22Rv1 (cell line): ENCODE results near the gene MORC2.
A peak's percentile ranks its signal among the peaks of the same experiment; 100 is the strongest.

Experiments
- H3K27ac ChIP-seq: fragments of 450-650 bp; 2 replicates; pipeline ENCODE4 v1.5.1; 2017
- CTCF ChIP-seq: fragments of 450-650 bp; IDR thresholded peaks from 2 replicates; pipeline ENCODE4 v1.5.1; 2017; ENCODE audit warnings: mild to moderate bottlenecking
- ZFX ChIP-seq: fragments of 450-650 bp; IDR thresholded peaks from 2 replicates; pipeline ENCODE4 v1.6.1; 2017; ENCODE audit warnings: antibody characterized with exemption, borderline replicate concordance

MORC2 gene

DNA sequence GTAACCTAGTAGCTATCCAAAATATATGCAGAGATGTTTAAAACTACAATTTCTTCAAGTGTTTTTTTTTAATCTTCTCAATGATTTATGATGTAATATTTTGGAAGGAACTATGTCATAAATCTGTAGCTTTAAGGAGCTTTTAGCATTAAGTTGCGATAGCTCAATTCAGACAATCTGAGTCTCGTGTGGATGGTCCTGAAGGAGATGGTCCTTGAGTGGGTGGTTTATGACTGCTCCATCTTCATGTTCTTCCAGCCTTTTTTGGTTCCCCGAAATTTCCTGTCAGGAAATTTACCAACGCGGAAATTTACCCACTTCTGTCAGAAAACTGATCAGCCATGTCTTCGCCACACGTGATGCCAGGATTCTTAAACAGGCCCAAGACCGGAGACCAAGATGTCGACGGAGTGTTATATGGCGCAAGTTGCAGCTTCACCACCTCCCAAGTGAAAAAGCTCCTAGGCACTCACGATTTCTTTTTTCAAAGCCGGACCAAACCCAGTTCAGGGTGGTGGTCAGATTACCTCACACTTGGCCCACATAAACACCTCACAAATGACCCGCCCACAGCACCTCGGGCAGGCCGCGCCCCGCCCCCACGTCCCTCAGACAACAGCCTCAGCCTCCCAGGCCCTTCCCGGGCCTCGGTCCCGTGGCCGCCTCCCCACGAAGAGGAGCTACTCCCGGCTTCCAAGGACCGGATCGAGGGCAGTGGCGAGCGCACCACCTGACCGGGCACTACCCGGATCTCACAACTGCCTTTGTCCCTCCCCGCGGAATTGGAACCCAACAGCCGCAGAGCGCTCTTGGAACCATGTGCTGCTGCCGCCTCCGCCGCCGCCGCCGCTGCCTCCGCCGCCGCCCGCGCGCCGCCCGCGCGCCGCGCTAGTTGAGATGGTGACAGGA, at the start of gene MORC2:
MORC2 (minus strand) TSS at position 760 of the 909 bp plus-strand sequence. CDS start 885 bp downstream, outside the sequence.
- peak within 1 kb of the TSS; percentile 89 for H3K27ac ChIP-seq
- TF ChIP-seq ZFX (no peak), CTCF (no peak)

GRCh38 chr22:31005535-31005934, 37.0 kb upstream of the MORC2 start:
- no peak overlapping the region for H3K27ac ChIP-seq
- TF ChIP-seq CTCF (no peak), ZFX (no peak)

DNA sequence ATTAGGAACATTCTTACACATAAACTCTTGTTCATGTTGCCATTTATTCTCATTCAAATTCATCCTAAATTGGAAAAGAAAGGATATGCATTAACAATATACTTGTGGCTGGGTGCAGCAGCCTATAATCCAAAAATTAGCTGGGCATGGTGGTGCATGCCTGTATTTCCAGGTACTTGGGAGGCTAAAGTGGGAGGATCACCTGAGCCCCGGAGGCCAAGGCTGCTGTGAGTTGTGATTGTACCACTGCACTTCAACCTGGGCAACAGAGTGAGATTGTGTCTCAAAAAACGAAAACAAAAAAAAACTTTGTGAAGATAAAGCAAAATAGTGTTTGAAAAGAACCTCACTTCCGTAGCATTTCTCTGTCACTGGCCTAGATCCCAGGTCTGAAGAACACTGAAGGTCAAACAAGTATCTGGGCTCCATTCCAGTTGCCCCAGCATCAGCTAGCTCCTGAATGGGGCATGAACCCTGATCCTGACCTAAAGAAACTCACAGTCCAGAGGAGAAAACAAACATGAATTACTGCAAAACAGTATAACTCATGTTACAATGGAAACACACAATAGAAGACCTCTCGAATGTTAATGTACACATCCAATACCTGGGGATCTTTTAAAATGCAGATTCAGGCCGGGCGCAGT, 32.7 kb upstream of the MORC2 start:
- H3K27ac ChIP-seq: no peak overlapping the region
- TF ChIP-seq ZFX (no peak), CTCF (no peak)

DNA sequence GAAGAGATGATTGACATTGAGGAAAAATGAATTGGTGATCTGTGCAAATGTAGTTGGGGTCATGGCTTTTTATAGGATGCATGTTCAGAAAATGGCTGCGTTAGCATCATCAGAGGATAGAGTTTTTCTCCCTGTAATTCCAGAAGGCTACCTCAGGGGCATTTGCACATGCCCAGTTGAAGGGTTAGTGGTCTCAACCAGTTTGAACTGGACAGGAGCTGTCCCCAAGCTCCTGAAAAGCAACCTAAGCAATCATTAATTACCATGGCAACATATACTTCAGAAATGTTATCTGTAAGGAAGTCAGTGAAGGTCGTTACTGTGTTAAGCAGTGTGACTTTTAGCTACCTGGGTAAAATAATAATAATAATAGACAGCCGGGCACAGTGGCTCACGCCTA, 29.8 kb upstream of the MORC2 start:
- H3K27ac ChIP-seq: no peak overlapping the region
- no peak for TF ChIP-seq CTCF
- TF ChIP-seq ZFX: no peak

GRCh38 chr22:30996462-30996861, 27.9 kb upstream of the MORC2 start:
- H3K27ac ChIP-seq: no peak overlapping the region
- no peak for TF ChIP-seq CTCF
- TF ChIP-seq ZFX: no peak

- TF ChIP-seq ZFX: no peak
- TF ChIP-seq CTCF: no peak
- no peak overlapping the region for H3K27ac ChIP-seq
These were observed 26.4 kb upstream of the MORC2 start for GRCh38 chr22:30994960-30995359.

GRCh38 chr22:30992565-30992964, 24.0 kb upstream of the MORC2 start:
- TF ChIP-seq ZFX: no peak
- H3K27ac ChIP-seq: no peak overlapping the region
